ENCODE data around the gene C2orf81. TPM values are rescaled to one million over a fixed set of nuclear protein-coding genes. Genes with fewer than 3 reads are reported as not detected.

The C2orf81 gene
- total RNA-seq, 1 donor from 2014 or later = 2.4 TPM

DNA sequence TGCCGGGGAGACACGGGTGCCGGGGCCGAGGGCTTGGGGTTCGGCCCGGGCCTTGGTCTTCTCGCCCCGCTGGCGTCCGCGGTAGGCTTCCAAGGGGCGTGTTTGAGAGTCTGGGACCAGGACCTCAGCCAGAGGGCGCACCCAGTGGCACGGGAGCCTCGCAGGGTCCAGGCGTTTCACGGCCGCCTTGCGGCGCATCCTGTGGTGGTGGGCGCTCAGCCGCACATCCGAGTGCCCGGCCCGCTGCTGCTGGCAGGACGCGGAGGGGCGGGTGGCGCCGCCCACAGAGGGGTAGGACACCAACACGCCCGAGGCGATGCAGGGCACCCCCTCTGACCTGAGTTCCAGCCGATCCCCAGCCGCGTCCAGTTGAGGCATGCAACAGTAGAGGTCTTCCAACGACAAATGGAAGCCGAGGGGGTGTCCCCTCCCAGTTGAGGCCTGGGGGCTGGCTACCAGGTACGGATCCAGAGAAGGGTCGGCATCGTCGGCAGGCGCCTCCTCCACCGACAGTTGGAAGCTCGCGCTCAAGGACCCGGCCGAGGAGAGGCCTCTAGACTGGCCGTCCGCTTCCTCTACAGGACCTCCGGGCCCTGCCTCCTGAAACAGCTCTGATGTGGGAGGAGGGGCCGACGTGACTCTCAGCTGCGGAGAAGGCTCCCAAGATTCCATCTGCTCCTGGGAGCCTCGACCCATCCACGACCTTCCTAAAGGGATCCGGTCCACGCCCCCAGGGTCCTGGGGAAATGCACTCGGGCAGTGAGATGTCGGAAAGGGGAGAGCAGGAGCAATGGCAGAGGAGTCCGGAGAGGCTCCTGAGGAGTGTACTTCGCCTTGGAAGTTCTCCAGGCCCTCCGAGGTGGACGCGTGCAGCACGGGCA is 6.3 kb downstream of the C2orf81 start:
- H3K4me3 Mint-ChIP-seq (ENCODE audit: unreplicated experiment) = no peak overlapping the region
- no peak for DNase-seq (ENCODE audit: extremely low spot score, unreplicated experiment)
- peaks cover 6% of the 10 kb centered on the region for H3K27me3 Mint-ChIP-seq (ENCODE audit: unreplicated experiment)
- no peaks in the 10 kb centered on the region for H3K36me3 Mint-ChIP-seq (ENCODE audit: unreplicated experiment)
- no peak overlapping the region for H3K27ac Mint-ChIP-seq (ENCODE audit: unreplicated experiment)
- H3K4me1 Mint-ChIP-seq (ENCODE audit: unreplicated experiment) = no peaks in the 10 kb centered on the region
- TF ChIP-seq, protein P1, sequence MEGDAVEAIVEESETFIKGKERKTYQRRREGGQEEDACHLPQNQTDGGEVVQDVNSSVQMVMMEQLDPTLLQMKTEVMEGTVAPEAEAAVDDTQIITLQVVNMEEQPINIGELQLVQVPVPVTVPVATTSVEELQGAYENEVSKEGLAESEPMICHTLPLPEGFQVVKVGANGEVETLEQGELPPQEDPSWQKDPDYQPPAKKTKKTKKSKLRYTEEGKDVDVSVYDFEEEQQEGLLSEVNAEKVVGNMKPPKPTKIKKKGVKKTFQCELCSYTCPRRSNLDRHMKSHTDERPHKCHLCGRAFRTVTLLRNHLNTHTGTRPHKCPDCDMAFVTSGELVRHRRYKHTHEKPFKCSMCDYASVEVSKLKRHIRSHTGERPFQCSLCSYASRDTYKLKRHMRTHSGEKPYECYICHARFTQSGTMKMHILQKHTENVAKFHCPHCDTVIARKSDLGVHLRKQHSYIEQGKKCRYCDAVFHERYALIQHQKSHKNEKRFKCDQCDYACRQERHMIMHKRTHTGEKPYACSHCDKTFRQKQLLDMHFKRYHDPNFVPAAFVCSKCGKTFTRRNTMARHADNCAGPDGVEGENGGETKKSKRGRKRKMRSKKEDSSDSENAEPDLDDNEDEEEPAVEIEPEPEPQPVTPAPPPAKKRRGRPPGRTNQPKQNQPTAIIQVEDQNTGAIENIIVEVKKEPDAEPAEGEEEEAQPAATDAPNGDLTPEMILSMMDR (IDR thresholded peaks at IDR 0.05) = no peak
- no peaks in the 10 kb centered on the region for H3K9me3 Mint-ChIP-seq (ENCODE audit: unreplicated experiment)

DNA sequence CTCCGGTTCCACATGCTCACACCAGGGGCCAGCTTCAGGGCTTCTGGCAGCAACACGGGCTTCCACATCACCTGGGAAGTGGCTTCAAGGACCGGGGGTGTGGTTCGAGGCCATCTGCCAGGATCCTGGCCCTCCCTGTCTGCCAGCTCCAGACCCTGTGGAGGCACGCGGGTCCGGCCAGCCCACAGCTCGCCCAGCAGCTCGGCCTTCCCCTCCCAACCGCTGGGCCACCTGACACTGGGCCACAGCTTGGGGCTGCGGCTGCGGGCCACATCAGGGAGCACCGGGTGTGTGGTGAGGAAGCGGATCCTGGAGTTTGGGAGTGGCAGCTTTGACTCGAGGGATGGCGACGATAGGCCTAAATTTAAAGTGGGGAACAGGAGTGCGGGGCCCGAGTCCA is 7.0 kb downstream of the C2orf81 start:
- Mint-ChIP-seq H3K36me3 (ENCODE audit: unreplicated experiment) (no peaks in the 10 kb centered on the region), H3K4me3 (ENCODE audit: unreplicated experiment) (no peak overlapping the region), H3K4me1 (ENCODE audit: unreplicated experiment) (no peaks in the 10 kb centered on the region), H3K9me3 (ENCODE audit: unreplicated experiment) (no peaks in the 10 kb centered on the region), H3K27me3 (ENCODE audit: unreplicated experiment) (peaks cover 6% of the 10 kb centered on the region), H3K27ac (ENCODE audit: unreplicated experiment) (no peak overlapping the region)
- TF ChIP-seq, protein P1 (IDR thresholded peaks at IDR 0.05) = no peak
- no peak for DNase-seq (ENCODE audit: extremely low spot score, unreplicated experiment)

DNA sequence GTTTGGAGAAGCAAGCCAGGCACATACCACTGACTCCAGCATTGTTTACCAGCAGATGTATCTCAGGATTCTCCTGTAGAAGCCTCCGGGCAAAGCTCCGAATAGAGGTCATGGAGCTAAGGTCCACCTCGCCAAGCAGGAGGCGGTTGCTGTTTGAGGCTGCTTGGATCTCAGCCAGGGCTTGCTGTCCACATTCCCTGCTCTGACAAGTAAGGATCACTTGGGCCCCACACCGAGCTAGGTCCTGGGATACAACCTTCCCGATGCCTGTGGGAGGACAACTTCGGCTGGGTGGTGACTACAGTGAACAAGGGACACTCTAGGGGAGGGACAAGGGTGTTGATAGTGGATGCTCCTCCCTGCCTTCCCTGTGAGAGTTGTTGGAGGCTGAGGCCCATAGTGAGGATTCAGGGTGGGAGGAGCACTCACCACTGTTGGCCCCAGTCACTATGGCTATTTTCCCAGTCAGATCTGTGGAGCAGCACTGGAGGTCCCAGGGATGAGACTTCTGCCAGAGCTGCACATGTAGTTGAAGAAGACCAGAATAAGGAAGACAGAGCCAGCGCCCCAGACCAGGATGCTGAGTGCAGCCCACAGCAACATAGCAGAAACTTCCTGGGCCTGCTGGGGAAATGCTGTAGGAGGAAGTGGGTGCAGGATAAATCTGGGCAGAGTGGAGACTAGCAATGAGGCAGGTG is 8.3 kb downstream of the C2orf81 start:
- H3K27ac Mint-ChIP-seq (ENCODE audit: unreplicated experiment) = no peak overlapping the region
- TF ChIP-seq, protein P1 (IDR thresholded peaks at IDR 0.05) = no peak
- no peaks in the 10 kb centered on the region for H3K36me3 Mint-ChIP-seq (ENCODE audit: unreplicated experiment)
- DNase-seq (ENCODE audit: extremely low spot score, unreplicated experiment) = no peak
- H3K9me3 Mint-ChIP-seq (ENCODE audit: unreplicated experiment) = no peaks in the 10 kb centered on the region
- no peak overlapping the region for H3K4me3 Mint-ChIP-seq (ENCODE audit: unreplicated experiment)
- H3K4me1 Mint-ChIP-seq (ENCODE audit: unreplicated experiment) = no peaks in the 10 kb centered on the region
- H3K27me3 Mint-ChIP-seq (ENCODE audit: unreplicated experiment) = peaks cover 18% of the 10 kb centered on the region

DNA sequence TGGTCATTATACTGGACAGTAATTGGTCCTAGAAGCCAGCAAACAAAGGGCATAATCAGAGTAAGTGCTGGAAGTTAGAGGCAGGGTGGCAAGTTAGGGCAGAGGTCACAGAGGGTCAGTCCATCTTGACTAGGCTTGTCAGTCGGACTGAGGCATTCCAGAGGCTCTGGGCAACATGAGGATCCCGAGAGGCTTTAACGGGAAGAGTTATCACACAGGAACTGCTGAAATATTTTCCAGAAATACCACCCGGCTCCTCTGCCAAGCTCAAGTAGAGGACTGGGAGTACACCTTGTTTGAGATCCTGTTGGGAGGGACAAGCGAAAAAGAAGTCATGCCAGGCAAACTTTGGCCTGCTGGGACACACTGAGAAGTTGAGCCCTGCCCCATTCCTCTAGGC is 13.7 kb downstream of the C2orf81 start:
- Mint-ChIP-seq H3K27me3 (ENCODE audit: unreplicated experiment) (peaks cover 30% of the 10 kb centered on the region), H3K4me1 (ENCODE audit: unreplicated experiment) (no peaks in the 10 kb centered on the region), H3K9me3 (ENCODE audit: unreplicated experiment) (no peaks in the 10 kb centered on the region), H3K4me3 (ENCODE audit: unreplicated experiment) (no peak overlapping the region), H3K36me3 (ENCODE audit: unreplicated experiment) (no peaks in the 10 kb centered on the region), H3K27ac (ENCODE audit: unreplicated experiment) (no peak overlapping the region)
- TF ChIP-seq, protein P1 (IDR thresholded peaks at IDR 0.05) = no peak
- DNase-seq (ENCODE audit: extremely low spot score, unreplicated experiment) = no peak

DNA sequence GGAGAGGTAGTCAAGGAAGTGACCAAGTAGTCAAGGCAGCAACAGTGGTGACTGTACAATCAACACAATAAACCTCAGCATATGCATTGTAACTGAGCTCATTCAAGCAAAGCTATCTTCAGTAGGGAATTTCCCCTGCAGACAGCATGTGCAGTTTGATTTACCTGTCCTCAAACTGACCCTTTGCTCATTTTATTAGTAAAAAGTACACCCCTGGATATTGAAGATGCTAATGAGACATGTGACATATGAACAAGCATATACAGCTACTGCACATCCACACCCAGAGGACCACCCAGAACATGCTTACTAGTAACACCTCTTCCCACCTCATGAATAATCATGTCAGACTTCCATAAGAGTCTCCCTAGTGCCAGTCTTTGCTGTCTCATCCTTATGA is 15.4 kb downstream of the C2orf81 start:
- no peak overlapping the region for H3K4me3 Mint-ChIP-seq (ENCODE audit: unreplicated experiment)
- TF ChIP-seq, protein P1 (IDR thresholded peaks at IDR 0.05) = no peak
- no peak for DNase-seq (ENCODE audit: extremely low spot score, unreplicated experiment)
- H3K9me3 Mint-ChIP-seq (ENCODE audit: unreplicated experiment) = no peaks in the 10 kb centered on the region
- H3K27ac Mint-ChIP-seq (ENCODE audit: unreplicated experiment) = no peak overlapping the region
- H3K27me3 Mint-ChIP-seq (ENCODE audit: unreplicated experiment) = peaks cover 32% of the 10 kb centered on the region
- no peaks in the 10 kb centered on the region for H3K4me1 Mint-ChIP-seq (ENCODE audit: unreplicated experiment)
- no peaks in the 10 kb centered on the region for H3K36me3 Mint-ChIP-seq (ENCODE audit: unreplicated experiment)

All from osteocyte (in vitro differentiated cells).